NCI-H1105 treated with DMSO at 0.1 percent for 48 hours (cell line): ENCODE results near the gene EMC6.

ENCODE experiments used
- DNase-seq: peaks from one replicate; lab custom pipeline; 2025; lab: John Stamatoyannopoulos, UW

Gene EMC6

GRCh38 chr17:3668279-3669084, at the start of gene EMC6, which contains the start of gene TAX1BP3:
Gene EMC6 (plus strand): TSS chr17:3668812. CDS start chr17:3669147, 335 bp downstream.
Gene TAX1BP3 (minus strand): TSS chr17:3668578. CDS start chr17:3668526, 52 bp downstream.
- DNase-seq = peak; percentile 89

- DNase-seq = no peak
Measured at GRCh38 chr17:3621146-3621720, 47.4 kb upstream of the EMC6 start.

- no peak for DNase-seq
Measured at GRCh38 chr17:3622977-3623594, 45.5 kb upstream of the EMC6 start.

- no peak for DNase-seq
Measured at GRCh38 chr17:3626831-3627768, 41.5 kb upstream of the EMC6 start.

GRCh38 chr17:3627769-3628167, 40.8 kb upstream of the EMC6 start:
- no peak for DNase-seq

- DNase-seq = no peak
Measured at GRCh38 chr17:3630781-3631180, 37.8 kb upstream of the EMC6 start.

- no peak for DNase-seq
Measured at GRCh38 chr17:3632287-3632686, 36.3 kb upstream of the EMC6 start.

- no peak for DNase-seq
Measured at GRCh38 chr17:3635474-3636153, 33.0 kb upstream of the EMC6 start.

GRCh38 chr17:3636154-3636907, 32.3 kb upstream of the EMC6 start, which contains the start of the genes CTNS and SHPK:
Gene CTNS (plus strand): TSS chr17:3636760. CDS start chr17:3640207, 3,447 bp downstream.
Gene SHPK (minus strand): TSS chr17:3636250. CDS start chr17:3636219, 31 bp downstream.
- peak; percentile 78 for DNase-seq

GRCh38 chr17:3636908-3637373, 31.7 kb upstream of the EMC6 start:
- no peak for DNase-seq

GRCh38 chr17:3639981-3640596, 28.5 kb upstream of the EMC6 start:
- no peak for DNase-seq

GRCh38 chr17:3641014-3641413, 27.6 kb upstream of the EMC6 start:
- DNase-seq = no peak

GRCh38 chr17:3641717-3642486, 26.7 kb upstream of the EMC6 start:
- DNase-seq = no peak

- DNase-seq = no peak
Measured at GRCh38 chr17:3643889-3644349, 24.7 kb upstream of the EMC6 start.

GRCh38 chr17:3645310-3645709, 23.3 kb upstream of the EMC6 start:
- no peak for DNase-seq

GRCh38 chr17:3647251-3647650, 21.4 kb upstream of the EMC6 start:
- no peak for DNase-seq

- peak; percentile 7 for DNase-seq
Measured at GRCh38 chr17:3647769-3648555, 20.6 kb upstream of the EMC6 start.

GRCh38 chr17:3655766-3656165, 12.8 kb upstream of the EMC6 start:
- no peak for DNase-seq
